ENCODE measurements around the gene VWA8.
A peak's percentile ranks its signal among the peaks of the same experiment; 100 is the strongest.
"Not testable (repeated sequence)": the region's sequence is repeated elsewhere in the genome, so short reads cannot be mapped to it uniquely, and the experiment has no call there.

VWA8 gene

GRCh38 chr13:41675306-41675705 lies 285.6 kb downstream of the VWA8 start:
- no peak for DNase-seq

GRCh38 chr13:41674246-41674645 lies 286.7 kb downstream of the VWA8 start:
- no peak for DNase-seq

GRCh38 chr13:41673640-41674039 lies 287.3 kb downstream of the VWA8 start:
- DNase-seq, result no peak

GRCh38 chr13:41670873-41671443 lies 290.0 kb downstream of the VWA8 start:
- DNase-seq, result no peak

GRCh38 chr13:41668130-41668757 lies 292.7 kb downstream of the VWA8 start:
- DNase-seq, result peak; percentile 7

GRCh38 chr13:41666644-41667043 lies 294.3 kb downstream of the VWA8 start:
- no peak for DNase-seq

GRCh38 chr13:41660411-41660810 lies 300.5 kb downstream of the VWA8 start:
- DNase-seq, result no peak

- DNase-seq, result no peak
These were observed 302.8 kb downstream of the VWA8 start for GRCh38 chr13:41658057-41658661.

GRCh38 chr13:41655997-41656396 lies 304.9 kb downstream of the VWA8 start:
- DNase-seq, result no peak

GRCh38 chr13:41654796-41655195 lies 306.1 kb downstream of the VWA8 start:
- DNase-seq, result no peak

GRCh38 chr13:41652735-41653361 lies 308.1 kb downstream of the VWA8 start:
- DNase-seq, result peak; percentile 43 to 57

GRCh38 chr13:41651413-41652058 lies 309.4 kb downstream of the VWA8 start:
- DNase-seq, result no peak

GRCh38 chr13:41650706-41651105 lies 310.2 kb downstream of the VWA8 start:
- DNase-seq, result no peak

GRCh38 chr13:41649659-41650058 lies 311.2 kb downstream of the VWA8 start:
- DNase-seq, result no peak

- DNase-seq, result no peak
These were observed 312.5 kb downstream of the VWA8 start for GRCh38 chr13:41648314-41648935.

- not testable (repeated sequence) for DNase-seq
These were observed 313.1 kb downstream of the VWA8 start for GRCh38 chr13:41647699-41648313.

- DNase-seq, result no peak
These were observed 315.6 kb downstream of the VWA8 start for GRCh38 chr13:41645331-41645730.

GRCh38 chr13:41644742-41645141 lies 316.2 kb downstream of the VWA8 start:
- no peak for DNase-seq

- DNase-seq, result no peak
These were observed 317.4 kb downstream of the VWA8 start for GRCh38 chr13:41643507-41643906.

GRCh38 chr13:41641961-41642360 lies 318.9 kb downstream of the VWA8 start:
- no peak for DNase-seq

GRCh38 chr13:41641429-41641828 lies 319.5 kb downstream of the VWA8 start:
- DNase-seq, result no peak

GRCh38 chr13:41639955-41640780 lies 320.7 kb downstream of the VWA8 start:
- no peak for DNase-seq
